Mammary epithelial cell (primary cell): Measurements from ENCODE around the gene SMIM32.

Experiments
- EZH2 ChIP-seq: IDR thresholded peaks from 2 replicates; pipeline ENCODE4 v1.6.1; 2012; ENCODE audit warnings: low read length, inconsistent platforms, borderline replicate concordance
- TF ChIP-seq, protein P1 (sequence below), 2 donors: IDR thresholded peaks in 1 of 2; conservative IDR thresholded peaks in 1 of 2; 2 replicates each; pipeline ENCODE4 v1.5.1; 2011 to 2012; ENCODE audit warnings: inconsistent platforms in 2 of 2, low read length in 2 of 2, mild to moderate bottlenecking in 2 of 2, control low read depth in 1 of 2, low read depth in 1 of 2; ENCODE audit not compliant: insufficient read depth in 1 of 2; ENCODE audit errors: extremely low read depth in 1 of 2

DNA sequence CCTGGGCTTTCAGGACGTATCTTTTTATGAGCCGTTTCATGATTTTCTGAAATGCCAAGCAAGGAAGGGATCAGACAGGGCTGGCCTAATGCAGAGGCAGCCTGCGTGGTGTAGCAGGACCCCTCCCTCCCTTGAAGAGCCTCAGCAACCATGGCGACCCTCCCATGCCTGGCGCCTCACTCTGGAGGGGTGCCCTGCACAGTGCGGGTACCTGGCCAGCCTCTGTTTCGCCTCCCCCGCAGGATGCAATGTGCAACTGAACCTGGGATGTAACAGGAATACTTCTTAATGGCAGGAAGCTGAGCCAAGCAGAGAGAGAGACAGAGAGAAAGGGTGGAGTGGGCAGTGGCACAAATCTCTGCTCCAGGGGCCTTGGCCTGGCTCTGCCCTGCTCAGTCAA, 23.3 kb upstream of the SMIM32 start:
- TF ChIP-seq, protein P1, sequence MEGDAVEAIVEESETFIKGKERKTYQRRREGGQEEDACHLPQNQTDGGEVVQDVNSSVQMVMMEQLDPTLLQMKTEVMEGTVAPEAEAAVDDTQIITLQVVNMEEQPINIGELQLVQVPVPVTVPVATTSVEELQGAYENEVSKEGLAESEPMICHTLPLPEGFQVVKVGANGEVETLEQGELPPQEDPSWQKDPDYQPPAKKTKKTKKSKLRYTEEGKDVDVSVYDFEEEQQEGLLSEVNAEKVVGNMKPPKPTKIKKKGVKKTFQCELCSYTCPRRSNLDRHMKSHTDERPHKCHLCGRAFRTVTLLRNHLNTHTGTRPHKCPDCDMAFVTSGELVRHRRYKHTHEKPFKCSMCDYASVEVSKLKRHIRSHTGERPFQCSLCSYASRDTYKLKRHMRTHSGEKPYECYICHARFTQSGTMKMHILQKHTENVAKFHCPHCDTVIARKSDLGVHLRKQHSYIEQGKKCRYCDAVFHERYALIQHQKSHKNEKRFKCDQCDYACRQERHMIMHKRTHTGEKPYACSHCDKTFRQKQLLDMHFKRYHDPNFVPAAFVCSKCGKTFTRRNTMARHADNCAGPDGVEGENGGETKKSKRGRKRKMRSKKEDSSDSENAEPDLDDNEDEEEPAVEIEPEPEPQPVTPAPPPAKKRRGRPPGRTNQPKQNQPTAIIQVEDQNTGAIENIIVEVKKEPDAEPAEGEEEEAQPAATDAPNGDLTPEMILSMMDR (conservative IDR thresholded peaks at IDR 0.05 in 1 of 2, IDR thresholded peaks at IDR 0.05 in 1 of 2; ENCODE audit: extremely low read depth in 1 of 2, insufficient read depth in 1 of 2, low read depth in 1 of 2, low read length in 2 of 2), result no peak
- TF ChIP-seq EZH2, result no peak
